ENCODE measurements around the gene MAPK13. TPM values are rescaled to one million over a fixed set of nuclear protein-coding genes. Genes with fewer than 3 reads are reported as not detected.

MAPK13 gene
- total RNA-seq, 6 experiments from 2014 or later, result 2.2 to 5.0 (median 3.0) TPM

GRCh38 chr6:36109092-36109491 lies 21.2 kb upstream of the MAPK13 start:
- H3K27ac ChIP-seq, result no peak overlapping the region
- peaks cover 6 to 57% (median 19%) of the 10 kb centered on the region in 4 donors for H3K36me3 ChIP-seq
- H3K4me3 ChIP-seq, result no peak overlapping the region
- DNase-seq (no peak), ATAC-seq (peak in 2 of 4 donors; percentile 41 to 47)
- intact Hi-C loops (cut with DNase I), result no loop called here
- no peaks in the 10 kb centered on the region for H3K4me1 ChIP-seq
- H3K27me3 ChIP-seq, result no peaks in the 10 kb centered on the region
- TF ChIP-seq POLR2A (IDR thresholded peaks at IDR 0.05) (no peak), CTCF (IDR thresholded peaks at IDR 0.05) (no peak)
- H3K9me3 ChIP-seq, result no peaks in the 10 kb centered on the region
- WGBS (ENCODE audit: insufficient coverage, low coverage, low lambda C conversion rate, missing lambda C conversion rate), result 79% methylated on average over 7 of the region's 7 CpGs

GRCh38 chr6:36110050-36110449 lies 20.3 kb upstream of the MAPK13 start:
- ATAC-seq, result no peak
- Histone ChIP-seq H3K36me3 (peaks cover 6 to 48% (median 18%) of the 10 kb centered on the region in 4 donors), H3K9me3 (no peaks in the 10 kb centered on the region), H3K4me1 (no peaks in the 10 kb centered on the region), H3K4me3 (no peak overlapping the region), H3K27ac (no peak overlapping the region), H3K27me3 (no peaks in the 10 kb centered on the region)
- DNase-seq, result no peak
- intact Hi-C loops (cut with DNase I), result no loop called here
- TF ChIP-seq POLR2A (IDR thresholded peaks at IDR 0.05), result no peak
- no peak for TF ChIP-seq CTCF (IDR thresholded peaks at IDR 0.05)
- 96% methylated on average over 2 of the region's 3 CpGs for WGBS (ENCODE audit: insufficient coverage, low coverage, low lambda C conversion rate, missing lambda C conversion rate)

- no peak for DNase-seq
- H3K4me1 ChIP-seq, result no peaks in the 10 kb centered on the region
- WGBS (ENCODE audit: insufficient coverage, low coverage, low lambda C conversion rate, missing lambda C conversion rate), result 91% methylated on average over 4 of the region's 4 CpGs
- no peak for ATAC-seq
- H3K9me3 ChIP-seq, result no peaks in the 10 kb centered on the region
- TF ChIP-seq POLR2A (IDR thresholded peaks at IDR 0.05) (no peak), CTCF (IDR thresholded peaks at IDR 0.05) (no peak)
- no peak overlapping the region for H3K27ac ChIP-seq
- H3K36me3 ChIP-seq, result peaks cover 3 to 44% (median 18%) of the 10 kb centered on the region in 4 donors
- no peaks in the 10 kb centered on the region for H3K27me3 ChIP-seq
- intact Hi-C loops (cut with DNase I), result no loop called here
- H3K4me3 ChIP-seq, result no peak overlapping the region
These were observed 19.4 kb upstream of the MAPK13 start for GRCh38 chr6:36110863-36111262.

- H3K27me3 ChIP-seq, result no peaks in the 10 kb centered on the region
- no peak for TF ChIP-seq CTCF (IDR thresholded peaks at IDR 0.05)
- no peak for TF ChIP-seq POLR2A (IDR thresholded peaks at IDR 0.05)
- H3K36me3 ChIP-seq, result peaks cover 3 to 49% (median 18%) of the 10 kb centered on the region in 4 donors
- ATAC-seq, result no peak
- DNase-seq, result no peak
- H3K27ac ChIP-seq, result no peak overlapping the region
- H3K9me3 ChIP-seq, result no peaks in the 10 kb centered on the region
- no peak overlapping the region for H3K4me3 ChIP-seq
- 97% methylated on average over 7 of the region's 7 CpGs for WGBS (ENCODE audit: insufficient coverage, low coverage, low lambda C conversion rate, missing lambda C conversion rate)
- H3K4me1 ChIP-seq, result no peaks in the 10 kb centered on the region
- intact Hi-C loops (cut with DNase I), result no loop called here
These were observed 18.8 kb upstream of the MAPK13 start for GRCh38 chr6:36111526-36111925.

GRCh38 chr6:36113049-36113448 lies 17.3 kb upstream of the MAPK13 start:
- Histone ChIP-seq H3K4me1 (no peaks in the 10 kb centered on the region), H3K27ac (no peak overlapping the region), H3K4me3 (no peak overlapping the region), H3K9me3 (no peaks in the 10 kb centered on the region), H3K27me3 (no peaks in the 10 kb centered on the region), H3K36me3 (peaks cover under 1 to 44% (median 15%) of the 10 kb centered on the region in 4 donors)
- DNase-seq (no peak), ATAC-seq (no peak)
- no peak for TF ChIP-seq CTCF (IDR thresholded peaks at IDR 0.05)
- TF ChIP-seq POLR2A (IDR thresholded peaks at IDR 0.05), result no peak
- intact Hi-C loops (cut with DNase I), result no loop called here
